GM12878 (cell line): ENCODE results near the gene MAK. TPM values are rescaled to one million over a fixed set of nuclear protein-coding genes. Genes with fewer than 3 reads are reported as not detected.

Source experiments
- CBFB ChIP-seq: IDR thresholded peaks from 2 replicates; pipeline ENCODE4 v1.6.1; 2016; ENCODE audit warnings: antibody characterized with exemption, low read depth
- CBX3 ChIP-seq: fragments of 200-600 bp; sonication (generic); IDR thresholded peaks from 2 replicates; pipeline ENCODE4 v1.6.1; 2016; ENCODE audit warnings: low read depth, borderline replicate concordance
- GABPA ChIP-seq: IDR thresholded peaks from 2 replicates; pipeline ENCODE4 v1.6.1; 2014; ENCODE audit warnings: antibody characterized with exemption, low read depth, mild to moderate bottlenecking, inconsistent platforms
- HCFC1 ChIP-seq: fragments of 150-350 bp; IDR thresholded peaks from 2 replicates; pipeline ENCODE4 v1.6.1; 2014; ENCODE audit warnings: low read length
- HDGF ChIP-seq: fragments of 450-650 bp; IDR thresholded peaks from 2 replicates; pipeline ENCODE4 v1.6.1; 2016; ENCODE audit warnings: antibody characterized with exemption
- IKZF1 ChIP-seq: fragments of 450-650 bp; conservative IDR thresholded peaks from 2 replicates; pipeline ENCODE4 v1.6.1; 2017; ENCODE audit warnings: antibody characterized with exemption, mild to moderate bottlenecking
- NFYB ChIP-seq: IDR thresholded peaks from 2 replicates; pipeline ENCODE4 v1.6.1; 2011; ENCODE audit warnings: low read depth, mild to moderate bottlenecking, low read length, improper control_type of control experiment, moderate library complexity; ENCODE audit not compliant: insufficient read depth
- PAX8 ChIP-seq: fragments of 450-650 bp; IDR thresholded peaks from 2 replicates; pipeline ENCODE4 v1.6.1; 2017; ENCODE audit warnings: mild to moderate bottlenecking, moderate library complexity
- RUNX3 ChIP-seq: IDR thresholded peaks from 2 replicates; pipeline ENCODE4 v1.6.1; 2012; ENCODE audit warnings: low read length, inconsistent platforms
- TCF7 ChIP-seq: IDR thresholded peaks from 2 replicates; pipeline ENCODE4 v1.6.1; 2014; ENCODE audit warnings: antibody characterized with exemption, borderline replicate concordance
- YY1 ChIP-seq: IDR thresholded peaks from 2 replicates; pipeline ENCODE4 v1.6.1; 2011; ENCODE audit warnings: low read depth, mild to moderate bottlenecking, low read length
- ZBED1 ChIP-seq: IDR thresholded peaks from 2 replicates; pipeline ENCODE4 v1.6.1; 2016; ENCODE audit warnings: borderline replicate concordance
- ZBTB33 ChIP-seq: fragments of 450-650 bp; IDR thresholded peaks from 2 replicates; pipeline ENCODE4 v1.6.1; 2017; ENCODE audit warnings: mild to moderate bottlenecking
- polyA plus RNA-seq, 11 experiments: library from polyadenylated mRNA; depleted of rRNA in 4 of 11; unstranded in 6 of 11; stranded (reverse) in 5 of 11; fragments of >200 nt; fragmentation: Nextera tagmentation in 4 of 11; fragmentation: Illumina TruSeq in 1 of 11; extraction: Ambion mirVana in 4 of 11; extraction: Trizol in 1 of 11; gene quantifications; 1 replicate in 1 of 11; 2 replicates in 10 of 11; pipeline versions ENCODE4 v1.2.1 to v1.2.3, GENCODE V29; 2011 to 2016; ENCODE audit warnings: inconsistent platforms in 2 of 11, missing spikeins in 2 of 11, low read depth in 1 of 11
- total RNA-seq, 4 experiments: library from RNA; depleted of rRNA in 3 of 4; stranded (reverse); fragments of >200 nt in 3 of 4; fragmentation: Illumina TruSeq in 1 of 4; extraction: Trizol in 1 of 4; gene quantifications; 2 replicates each; pipeline versions ENCODE4 v1.2.1 to v1.2.3, GENCODE V29; 2013 to 2021
- TF ChIP-seq, protein P1 (sequence below): fragments of 450-650 bp; IDR thresholded peaks from 2 replicates; pipeline ENCODE4 v1.6.1; 2016; ENCODE audit warnings: mild to moderate bottlenecking
- TF ChIP-seq, protein P2 (sequence below): fragments of 450-650 bp; IDR thresholded peaks from 2 replicates; pipeline ENCODE4 v1.6.1; 2017; ENCODE audit warnings: borderline replicate concordance

Gene MAK
- total and polyA plus RNA-seq, 10 of the 15 experiments (the other 5 are each of a cell fraction or from before 2014, with no cell fraction given): 0.01 to 0.90 (median 0.13) TPM; not detected in 1

DNA sequence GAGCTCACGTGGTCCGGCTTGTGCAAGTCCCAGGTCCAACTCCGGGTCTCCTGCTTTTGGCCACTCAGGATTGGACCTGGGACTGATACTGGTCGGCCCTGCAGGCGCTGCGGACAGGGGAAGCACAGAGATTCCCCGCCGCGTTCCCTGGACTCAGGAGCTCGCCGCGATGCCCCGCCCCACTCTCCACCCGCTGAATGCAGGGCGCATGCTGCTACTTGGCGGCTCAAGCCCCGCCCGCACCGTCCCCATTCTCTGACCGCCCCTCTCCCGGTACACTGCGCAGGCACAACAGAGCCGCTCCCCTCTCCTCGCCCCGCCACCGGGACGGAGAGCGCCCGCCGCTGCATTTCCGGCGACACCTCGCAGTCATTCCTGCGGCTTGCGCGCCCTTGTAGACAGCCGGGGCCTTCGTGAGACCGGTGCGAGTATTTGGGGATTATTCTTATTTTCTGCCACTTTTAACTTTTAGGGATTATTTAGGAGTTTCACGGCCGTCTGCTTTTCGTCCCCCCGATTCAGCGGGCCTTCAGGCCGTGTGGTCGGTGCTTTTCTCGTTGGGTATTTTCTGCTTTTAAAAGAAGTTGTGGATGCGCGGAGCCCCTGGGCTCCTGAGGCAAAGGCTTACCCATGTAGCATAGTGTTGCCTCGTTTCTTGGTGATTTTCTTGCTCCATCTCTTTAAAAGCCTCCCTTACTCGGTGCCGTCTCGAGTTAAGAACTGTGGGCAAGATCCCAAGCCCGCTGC lies 115.3 kb downstream of the MAK start, which contains the start of gene TMEM14C (continued):
- no peak for TF ChIP-seq ZBTB33
- TF ChIP-seq PAX8: no peak
- TF ChIP-seq, protein P1, sequence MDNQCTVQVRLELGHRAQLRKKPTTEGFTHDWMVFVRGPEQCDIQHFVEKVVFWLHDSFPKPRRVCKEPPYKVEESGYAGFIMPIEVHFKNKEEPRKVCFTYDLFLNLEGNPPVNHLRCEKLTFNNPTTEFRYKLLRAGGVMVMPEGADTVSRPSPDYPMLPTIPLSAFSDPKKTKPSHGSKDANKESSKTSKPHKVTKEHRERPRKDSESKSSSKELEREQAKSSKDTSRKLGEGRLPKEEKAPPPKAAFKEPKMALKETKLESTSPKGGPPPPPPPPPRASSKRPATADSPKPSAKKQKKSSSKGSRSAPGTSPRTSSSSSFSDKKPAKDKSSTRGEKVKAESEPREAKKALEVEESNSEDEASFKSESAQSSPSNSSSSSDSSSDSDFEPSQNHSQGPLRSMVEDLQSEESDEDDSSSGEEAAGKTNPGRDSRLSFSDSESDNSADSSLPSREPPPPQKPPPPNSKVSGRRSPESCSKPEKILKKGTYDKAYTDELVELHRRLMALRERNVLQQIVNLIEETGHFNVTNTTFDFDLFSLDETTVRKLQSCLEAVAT: no peak
- no peak for TF ChIP-seq TCF7
- TF ChIP-seq RUNX3: peak; percentile 60
- TF ChIP-seq GABPA: 0 out of 2 replicates have a peak, but pooled peaks have one; percentile 59
- no peak for TF ChIP-seq CBX3
- TF ChIP-seq NFYB: peak; percentile 35; the same call in 1 of the 2 replicates
- TF ChIP-seq, protein P2, sequence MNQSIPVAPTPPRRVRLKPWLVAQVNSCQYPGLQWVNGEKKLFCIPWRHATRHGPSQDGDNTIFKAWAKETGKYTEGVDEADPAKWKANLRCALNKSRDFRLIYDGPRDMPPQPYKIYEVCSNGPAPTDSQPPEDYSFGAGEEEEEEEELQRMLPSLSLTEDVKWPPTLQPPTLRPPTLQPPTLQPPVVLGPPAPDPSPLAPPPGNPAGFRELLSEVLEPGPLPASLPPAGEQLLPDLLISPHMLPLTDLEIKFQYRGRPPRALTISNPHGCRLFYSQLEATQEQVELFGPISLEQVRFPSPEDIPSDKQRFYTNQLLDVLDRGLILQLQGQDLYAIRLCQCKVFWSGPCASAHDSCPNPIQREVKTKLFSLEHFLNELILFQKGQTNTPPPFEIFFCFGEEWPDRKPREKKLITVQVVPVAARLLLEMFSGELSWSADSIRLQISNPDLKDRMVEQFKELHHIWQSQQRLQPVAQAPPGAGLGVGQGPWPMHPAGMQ: no peak
- TF ChIP-seq HCFC1: peak; percentile 42; the same call in 1 of the 2 replicates
- TF ChIP-seq HDGF: peak; percentile 87
- TF ChIP-seq YY1: peak; percentile 63
- peak; percentile 39; the same call in 1 of the 2 replicates for TF ChIP-seq CBFB
- TF ChIP-seq ZBED1: no peak
- peak; percentile 96 for TF ChIP-seq IKZF1
